ENCODE results near the gene FIGNL1.

Gene FIGNL1

GRCh38 chr7:50394315-50394714 is 55.8 kb downstream of the FIGNL1 start:
- FAIRE-seq = no peak
